GM12875 (cell line): Measurements from ENCODE around the gene EPB41.

ENCODE experiments used
- H3K4me3 ChIP-seq: one replicate; pipeline ENCODE4 v1.5.1; 2011; ENCODE audit warnings: low read depth, low read length, control low read depth
- CTCF ChIP-seq: IDR thresholded peaks from 2 replicates; pipeline ENCODE4 v1.5.1; 2011; ENCODE audit warnings: low read depth, mild to moderate bottlenecking, control low read depth, inconsistent platforms, low read length, moderate library complexity, borderline replicate concordance; ENCODE audit not compliant: insufficient read depth

Gene EPB41

GRCh38 chr1:29050166-29050565 lies 135.8 kb downstream of the EPB41 start:
- TF ChIP-seq CTCF: no peak
- H3K4me3 ChIP-seq: no peak overlapping the region

DNA sequence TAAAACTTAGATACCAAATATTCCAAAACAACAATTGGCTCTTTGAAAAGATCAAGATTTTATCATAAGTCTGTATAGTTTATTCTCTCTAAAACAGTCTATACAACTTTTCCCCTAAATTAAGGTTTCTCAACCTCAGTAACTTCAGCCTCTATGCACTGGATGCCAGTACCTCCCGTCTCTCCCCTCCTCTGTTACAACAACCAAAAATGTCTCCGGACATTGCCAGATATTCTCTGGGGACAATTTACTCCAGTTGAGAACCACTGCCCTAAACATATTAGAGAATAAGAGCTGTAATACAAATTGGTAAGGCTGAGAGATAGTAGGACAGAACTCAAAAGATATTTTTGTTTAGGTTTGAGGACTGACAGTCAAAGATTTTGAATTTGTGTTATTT lies 137.7 kb downstream of the EPB41 start:
- no peak for TF ChIP-seq CTCF
- no peak overlapping the region for H3K4me3 ChIP-seq

DNA sequence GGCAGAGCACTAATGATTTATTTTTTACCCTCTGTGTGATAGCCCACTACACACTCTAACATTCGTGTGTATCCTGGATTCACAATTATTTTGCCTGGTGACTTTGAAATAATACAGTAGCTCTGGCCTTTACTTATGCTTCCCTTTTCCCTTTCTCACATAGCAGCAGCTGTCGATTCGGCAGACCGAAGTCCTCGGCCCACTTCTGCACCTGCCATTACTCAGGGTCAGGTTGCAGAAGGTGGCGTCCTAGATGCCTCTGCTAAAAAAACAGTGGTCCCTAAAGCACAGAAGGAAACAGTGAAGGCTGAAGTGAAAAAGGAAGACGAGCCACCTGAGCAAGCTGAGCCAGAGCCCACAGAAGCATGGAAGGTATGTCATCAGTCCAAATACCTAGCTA lies 138.6 kb downstream of the EPB41 start:
- no peak overlapping the region for H3K4me3 ChIP-seq
- no peak for TF ChIP-seq CTCF

DNA sequence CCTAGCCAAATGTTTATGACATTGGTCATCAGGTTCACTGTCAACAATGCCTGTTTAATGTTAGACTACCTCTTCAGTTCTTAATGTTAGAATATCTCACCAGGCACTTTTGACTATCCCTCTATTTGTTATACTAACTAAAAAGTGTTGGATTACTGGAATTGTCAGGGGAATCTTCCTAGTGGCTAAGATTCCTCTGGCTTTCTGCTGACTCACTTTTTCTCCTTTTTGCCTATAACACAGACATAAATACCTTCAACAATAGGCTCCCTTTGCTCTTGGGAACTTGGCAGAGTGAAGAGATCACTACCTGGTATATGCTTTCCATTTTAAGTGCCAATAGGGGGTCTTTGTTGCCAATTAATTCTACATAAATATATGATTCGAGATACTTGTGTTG lies 140.8 kb downstream of the EPB41 start:
- no peak overlapping the region for H3K4me3 ChIP-seq
- TF ChIP-seq CTCF: no peak

- no peak overlapping the region for H3K4me3 ChIP-seq
- TF ChIP-seq CTCF: no peak
These were observed 141.9 kb downstream of the EPB41 start for GRCh38 chr1:29056256-29056655.

DNA sequence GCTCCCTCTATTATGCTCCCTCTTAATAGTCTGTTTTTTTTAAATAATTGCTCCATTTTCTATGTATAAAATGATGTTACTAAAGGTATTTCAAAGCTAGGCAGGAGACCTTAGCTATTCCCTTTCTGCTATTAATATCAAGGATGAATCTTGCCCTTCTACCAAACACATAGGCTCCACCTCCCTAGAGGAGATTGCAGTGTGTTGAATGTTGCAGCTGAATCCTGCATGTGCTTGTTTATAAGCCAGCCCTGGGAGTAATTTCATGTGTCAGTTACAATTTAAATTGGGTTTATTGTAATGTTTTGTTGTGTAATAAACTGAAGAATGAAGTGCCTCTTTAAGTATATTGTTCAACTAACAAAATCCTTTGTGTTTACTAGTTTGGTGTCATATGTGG lies 143.3 kb downstream of the EPB41 start:
- TF ChIP-seq CTCF: no peak
- H3K4me3 ChIP-seq: no peak overlapping the region

GRCh38 chr1:29062157-29062942 lies 148.0 kb downstream of the EPB41 start:
- no peak for TF ChIP-seq CTCF
- no peak overlapping the region for H3K4me3 ChIP-seq
